ENCODE measurements around the gene SENP3. TPM values are rescaled to one million over a fixed set of nuclear protein-coding genes. Genes with fewer than 3 reads are reported as not detected.
"Not testable (repeated sequence)": the region's sequence is repeated elsewhere in the genome, so short reads cannot be mapped to it uniquely, and the experiment has no call there.

SENP3 gene
- polyA plus RNA-seq, 3 donors = 61.2 to 77.8 (median 73.5) TPM

- DNase-seq = peak; percentile 85
Measured at GRCh38 chr17:7589204-7589868, 27.6 kb downstream of the SENP3 start.

- no peak for DNase-seq
Measured at GRCh38 chr17:7589891-7590691, 28.4 kb downstream of the SENP3 start, which contains the start of gene SOX15. Gene SOX15 (minus strand): TSS chr17:7590094. CDS start chr17:7589676, 418 bp downstream.

GRCh38 chr17:7590743-7591142, 29.0 kb downstream of the SENP3 start:
- DNase-seq = no peak

- DNase-seq = no peak
Measured at GRCh38 chr17:7591596-7591995, 29.9 kb downstream of the SENP3 start.

- no peak for DNase-seq
Measured at GRCh38 chr17:7592422-7593021, 30.8 kb downstream of the SENP3 start.

- DNase-seq = no peak
Measured at GRCh38 chr17:7593296-7593695, 31.6 kb downstream of the SENP3 start.

- DNase-seq = not testable (repeated sequence)
Measured at GRCh38 chr17:7597561-7597960, 35.8 kb downstream of the SENP3 start.

GRCh38 chr17:7606280-7606679, 44.6 kb downstream of the SENP3 start:
- no peak for DNase-seq

- no peak for DNase-seq
Measured at GRCh38 chr17:7610641-7611040, 48.9 kb downstream of the SENP3 start.

GRCh38 chr17:7611635-7612293, 50.0 kb downstream of the SENP3 start:
- DNase-seq = no peak

- no peak for DNase-seq
Measured at GRCh38 chr17:7612294-7612640, 50.5 kb downstream of the SENP3 start.

GRCh38 chr17:7613769-7614424, 52.2 kb downstream of the SENP3 start:
- DNase-seq = no peak

GRCh38 chr17:7614425-7615264, 52.9 kb downstream of the SENP3 start, which contains the start of gene FXR2:
Gene FXR2 (minus strand): TSS chr17:7614897. CDS start chr17:7614532, 365 bp downstream.
- DNase-seq = peak; percentile 100

GRCh38 chr17:7615265-7615747, 53.6 kb downstream of the SENP3 start:
- no peak for DNase-seq

- no peak for DNase-seq
Measured at GRCh38 chr17:7618608-7619007, 56.9 kb downstream of the SENP3 start.

- no peak for DNase-seq
Measured at GRCh38 chr17:7620835-7621234, 59.1 kb downstream of the SENP3 start.
